ENCODE measurements around the gene AIFM3. TPM values are rescaled to one million over a fixed set of nuclear protein-coding genes. Genes with fewer than 3 reads are reported as not detected.
A peak's percentile ranks its signal among the peaks of the same experiment; 100 is the strongest.

The AIFM3 gene
- total and polyA plus RNA-seq, 2 donors (not counting 3 experiments of a cell fraction or from before 2014, with no cell fraction given), result 0.15 TPM; not detected in 1

DNA sequence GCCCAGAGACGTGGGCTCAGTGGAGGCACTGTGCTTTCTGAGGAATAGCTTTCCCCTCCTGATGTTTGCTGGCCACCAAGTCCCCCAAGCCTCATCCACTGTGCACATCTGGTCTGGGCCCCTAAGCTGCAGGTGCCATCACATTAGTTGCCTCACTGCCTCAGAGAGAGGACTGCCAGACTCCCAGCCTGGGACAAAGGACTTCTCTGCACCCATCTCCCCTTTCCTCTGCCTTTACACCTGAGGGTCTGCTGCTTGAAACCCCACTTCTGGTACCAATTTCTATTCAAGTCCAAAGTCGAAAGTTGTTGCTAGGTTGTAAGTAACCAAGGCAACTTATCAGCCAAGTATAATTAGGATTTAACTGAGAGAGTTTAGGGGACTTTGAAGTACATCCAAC is 11.4 kb downstream of the AIFM3 start:
- POLR2A ChIA-PET, result no interaction called here
- peaks cover 5% of the 10 kb centered on the region for H3K9me3 ChIP-seq (replicated peaks; ENCODE audit: control insufficient read depth, insufficient read depth, low read length)
- TF ChIP-seq GATA2 (IDR thresholded peaks at IDR 0.05; ENCODE audit: insufficient read depth, insufficient read length, low read depth, low read length) (no peak), CTCF (IDR thresholded peaks at IDR 0.05; ENCODE audit: extremely low read depth in 1 of 2, insufficient read depth in 1 of 2, low read depth in 1 of 2, low read length in 2 of 2) (no peak)
- no peak overlapping the region for H3K4me2 ChIP-seq (ENCODE audit: insufficient read depth, low read length)
- DNase-seq (ENCODE audit: low read depth, low spot score) (no peak), FAIRE-seq (no peak)
- no peaks in the 10 kb centered on the region for H3K27me3 ChIP-seq (ENCODE audit: control insufficient read depth in 2 of 2, insufficient read depth in 2 of 2, low read length in 2 of 2)
- dilution Hi-C loops (cut with MboI; ENCODE audit: extremely low pct_ligation_motif_present, low sequenced_read_pairs) (no loop called here), intact Hi-C loops (cut with micrococcal nuclease) (no loop called here)
- H2AFZ ChIP-seq (ENCODE audit: low read depth, low read length), result no peak overlapping the region
- H4K20me1 ChIP-seq (replicated peaks; ENCODE audit: control insufficient read depth, extremely low read depth, insufficient read depth, low read length), result no peaks in the 10 kb centered on the region
- no peak overlapping the region for H3K4me3 ChIP-seq (replicated peaks in 1 of 3; ENCODE audit: insufficient read depth in 1 of 3, low read depth in 1 of 3, low read length in 3 of 3)
- CTCF ChIA-PET, result no interaction called here
- H3K9me1 ChIP-seq (replicated peaks; ENCODE audit: control insufficient read depth, extremely low read depth, insufficient read depth, low read length), result no peaks in the 10 kb centered on the region
- H3K36me3 ChIP-seq (ENCODE audit: control insufficient read depth in 2 of 2, extremely low read depth in 1 of 2, insufficient read depth in 2 of 2, low read length in 2 of 2), result no peaks in the 10 kb centered on the region
- no TSS peak for BruUV-seq (replicated peaks)
- no peak overlapping the region for H3K27ac ChIP-seq (ENCODE audit: insufficient read depth, low read depth, low read length)
- H3K9ac ChIP-seq (replicated peaks; ENCODE audit: extremely low read depth, insufficient read depth, low read length), result no peak overlapping the region
- peaks cover 17% of the 10 kb centered on the region for H3K4me1 ChIP-seq (ENCODE audit: control insufficient read depth, extremely low read depth, insufficient read depth, low read length)
- peaks cover 11% of the 10 kb centered on the region for H3K79me2 ChIP-seq (ENCODE audit: control insufficient read depth, insufficient read depth, low read length)

DNA sequence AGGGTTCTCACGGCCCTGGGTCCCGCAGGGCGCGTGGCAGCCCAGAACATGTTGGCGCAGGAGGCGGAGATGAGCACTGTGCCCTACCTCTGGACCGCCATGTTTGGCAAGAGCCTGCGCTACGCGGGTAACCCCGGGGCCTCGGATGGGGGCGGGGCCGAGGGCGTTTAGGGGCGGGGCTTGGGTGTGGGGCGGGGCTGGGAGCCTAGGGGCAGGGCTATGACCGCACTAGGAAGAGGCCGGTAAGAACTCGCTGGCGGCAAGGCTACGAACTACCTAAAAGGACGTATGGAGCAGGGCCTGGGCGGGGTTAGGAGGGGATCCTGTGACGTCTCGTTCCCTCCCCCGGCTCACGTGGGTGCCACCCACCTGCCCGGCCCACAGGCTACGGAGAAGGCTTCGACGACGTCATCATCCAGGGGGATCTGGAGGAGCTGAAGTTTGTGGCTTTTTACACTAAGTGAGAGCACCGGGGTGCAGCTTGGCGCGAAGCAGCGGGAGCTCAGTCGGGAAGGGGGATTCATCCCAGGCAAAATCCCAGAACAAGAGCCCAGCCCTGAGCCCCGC is 12.3 kb downstream of the AIFM3 start:
- H4K20me1 ChIP-seq (replicated peaks; ENCODE audit: control insufficient read depth, extremely low read depth, insufficient read depth, low read length), result no peaks in the 10 kb centered on the region
- H3K9me3 ChIP-seq (replicated peaks; ENCODE audit: control insufficient read depth, insufficient read depth, low read length), result peaks cover 5% of the 10 kb centered on the region
- BruUV-seq (replicated peaks), result no TSS peak
- H3K4me3 ChIP-seq (replicated peaks in 1 of 3; ENCODE audit: insufficient read depth in 1 of 3, low read depth in 1 of 3, low read length in 3 of 3), result peak overlapping the region in 1 of 3 experiments; percentile 12
- no peaks in the 10 kb centered on the region for H3K36me3 ChIP-seq (ENCODE audit: control insufficient read depth in 2 of 2, extremely low read depth in 1 of 2, insufficient read depth in 2 of 2, low read length in 2 of 2)
- ChIA-PET CTCF (interaction anchor here (0.9 to 1.2 kb wide), 3 partner anchors 18 to 94 kb away, joined by 3 to 6 read pairs (median 3); no protein-coding TSS in a partner anchor), POLR2A (no interaction called here)
- no peaks in the 10 kb centered on the region for H3K9me1 ChIP-seq (replicated peaks; ENCODE audit: control insufficient read depth, extremely low read depth, insufficient read depth, low read length)
- no peak overlapping the region for H3K27ac ChIP-seq (ENCODE audit: insufficient read depth, low read depth, low read length)
- H3K4me2 ChIP-seq (ENCODE audit: insufficient read depth, low read length), result peak overlapping the region; percentile 55
- peaks cover 17% of the 10 kb centered on the region for H3K79me2 ChIP-seq (ENCODE audit: control insufficient read depth, insufficient read depth, low read length)
- H2AFZ ChIP-seq (ENCODE audit: low read depth, low read length), result peak overlapping the region; percentile 93
- peak; percentile 73 for FAIRE-seq
- H3K27me3 ChIP-seq (ENCODE audit: control insufficient read depth in 2 of 2, insufficient read depth in 2 of 2, low read length in 2 of 2), result no peaks in the 10 kb centered on the region
- dilution Hi-C loops (cut with MboI; ENCODE audit: extremely low pct_ligation_motif_present, low sequenced_read_pairs) (no loop called here), intact Hi-C loops (cut with micrococcal nuclease) (no loop called here)
- TF ChIP-seq MAX (IDR thresholded peaks at IDR 0.05; ENCODE audit: insufficient read depth, insufficient read length) (peak; percentile 49), CTCF (IDR thresholded peaks at IDR 0.05; ENCODE audit: extremely low read depth in 1 of 2, insufficient read depth in 1 of 2, low read depth in 1 of 2, low read length in 2 of 2) (no peak)
- DNase-seq (ENCODE audit: low read depth, low spot score), result peak; percentile 75
- no peak overlapping the region for H3K9ac ChIP-seq (replicated peaks; ENCODE audit: extremely low read depth, insufficient read depth, low read length)
- H3K4me1 ChIP-seq (ENCODE audit: control insufficient read depth, extremely low read depth, insufficient read depth, low read length), result peaks cover 17% of the 10 kb centered on the region

Measured in endothelial cell of umbilical vein (primary cell).